CD4-positive, alpha-beta T cell (primary cell): Measurements from ENCODE around the gene TPCN2. TPM values are rescaled to one million over a fixed set of nuclear protein-coding genes. Genes with fewer than 3 reads are reported as not detected.

Experiments used
- ATAC-seq: fragments of 200-7000 bp; cut with Tn5 transposase; one replicate; pipeline ENCODE4 v1.10.0; 2022; ENCODE audit warnings: mild to moderate bottlenecking; ENCODE audit not compliant: poor library complexity
- CTCF ChIA-PET: fragments of 350-600 bp; sonication (Branson Sonifier 250); formaldehyde crosslinking; loops from one replicate; lab custom pipeline; 2021; ENCODE audit warnings: antibody characterized with exemption, inconsistent platforms; lab: Charles Lee
- POLR2A ChIA-PET: fragments of 350-600 bp; sonication (Branson Sonifier 250); formaldehyde crosslinking; loops from one replicate; lab custom pipeline; 2021; ENCODE audit warnings: antibody characterized with exemption, inconsistent platforms; lab: Charles Lee
- DNase-seq, 14 experiments: peaks; one replicate each; pipeline ENCODE4 v3.0.0-alpha.2; 2013 to 2020; ENCODE audit warnings: mixed read lengths in 2 of 14
- H3K27ac ChIP-seq, 2 donors: one replicate each; pipeline versions ENCODE4 v1.5.1 to v1.7.0; 2013; ENCODE audit warnings: low read length in 2 of 2, low read depth in 1 of 2, mild to moderate bottlenecking in 1 of 2
- H3K27me3 ChIP-seq, 2 experiments: 1 replicate in 1 of 2; 2 replicates in 1 of 2; pipeline versions ENCODE4 v1.6.1 to v1.7.0; 2013; ENCODE audit warnings: low read length in 2 of 2, control low read depth in 1 of 2, mild to moderate bottlenecking in 1 of 2, moderate library complexity in 1 of 2; ENCODE audit not compliant: insufficient read depth in 2 of 2, control insufficient read depth in 1 of 2
- H3K36me3 ChIP-seq: one replicate; pipeline ENCODE4 v1.6.1; 2013; ENCODE audit warnings: low read length, control low read depth; ENCODE audit not compliant: insufficient read depth
- H3K4me1 ChIP-seq: one replicate; pipeline ENCODE4 v1.6.1; 2013; ENCODE audit warnings: low read length, control low read depth; ENCODE audit not compliant: insufficient read depth
- H3K4me3 ChIP-seq: one replicate; pipeline ENCODE4 v1.5.1; 2013; ENCODE audit warnings: mild to moderate bottlenecking, low read length, moderate library complexity
- H3K9me3 ChIP-seq, 2 experiments: 1 replicate in 1 of 2; 2 replicates in 1 of 2; pipeline versions ENCODE4 v1.6.1 to v1.7.0; 2013; ENCODE audit warnings: low read length in 2 of 2, mild to moderate bottlenecking in 2 of 2, control low read depth in 1 of 2, moderate library complexity in 1 of 2; ENCODE audit not compliant: control insufficient read depth in 1 of 2, insufficient read depth in 1 of 2
- H3K27ac Mint-ChIP-seq: one replicate; pipeline ENCODE4 v1.8.0; 2020; ENCODE audit warnings: mixed read lengths
- H3K27me3 Mint-ChIP-seq: one replicate; pipeline ENCODE4 v1.8.0; 2021; ENCODE audit warnings: mixed read lengths
- H3K36me3 Mint-ChIP-seq: one replicate; pipeline ENCODE4 v1.8.0; 2021; ENCODE audit warnings: low read depth, mixed read lengths
- H3K4me1 Mint-ChIP-seq: one replicate; pipeline ENCODE4 v1.8.0; 2021; ENCODE audit warnings: low read depth, mixed read lengths
- H3K4me3 Mint-ChIP-seq: one replicate; pipeline ENCODE4 v1.8.0; 2020; ENCODE audit warnings: mild to moderate bottlenecking, mixed read lengths
- H3K9me3 Mint-ChIP-seq: one replicate; pipeline ENCODE4 v1.8.0; 2020; ENCODE audit warnings: mixed read lengths
- intact Hi-C, 2 experiments: fragments of 100-400 bp; cut with DNase I in 1 of 2; cut with micrococcal nuclease in 1 of 2; formaldehyde crosslinking; loops; one replicate each; pipeline versions ENCODE4 v1.15.1 to v1.9.0; 2023 to 2025; cut with DNase I, micrococcal nuclease
- total RNA-seq, 174 experiments: library from RNA in 2 of 174; stranded (reverse) in 2 of 174; gene quantifications; one replicate each; pipeline ENCODE4 v1.2.3 and lab custom pipeline; 2021 to 2026
- TF ChIP-seq, protein P1 (sequence below): fragments of 200-600 bp; IDR thresholded peaks from one replicate; pipeline ENCODE4 v1.8.0; 2022; ENCODE audit warnings: antibody characterized with exemption, mild to moderate bottlenecking

Gene TPCN2
- total RNA-seq, 2 experiments from 2014 or later: 10.2 to 11.5 TPM

DNA sequence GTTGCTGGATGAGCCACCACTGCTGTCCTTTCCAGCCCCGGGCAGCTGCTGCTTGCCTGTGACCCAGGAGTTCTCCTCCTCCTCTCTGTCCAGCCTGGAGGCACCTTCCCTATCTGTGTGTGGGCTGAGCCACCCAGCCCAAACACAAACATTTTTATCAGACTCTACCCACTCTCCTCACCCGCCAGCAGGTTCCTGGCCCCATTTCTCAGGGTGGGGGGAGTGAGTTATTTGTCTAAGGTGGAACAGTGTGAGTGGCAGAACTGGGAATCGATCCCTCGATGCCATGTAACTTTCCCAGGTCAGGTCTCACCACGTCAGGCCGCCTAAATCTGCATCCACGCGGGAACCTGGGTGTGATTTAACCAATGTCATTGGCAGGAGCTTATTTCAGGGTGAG lies 86.2 kb downstream of the TPCN2 start:
- ATAC-seq: no peak
- intact Hi-C loops: no loop called here
- TF ChIP-seq, protein P1, sequence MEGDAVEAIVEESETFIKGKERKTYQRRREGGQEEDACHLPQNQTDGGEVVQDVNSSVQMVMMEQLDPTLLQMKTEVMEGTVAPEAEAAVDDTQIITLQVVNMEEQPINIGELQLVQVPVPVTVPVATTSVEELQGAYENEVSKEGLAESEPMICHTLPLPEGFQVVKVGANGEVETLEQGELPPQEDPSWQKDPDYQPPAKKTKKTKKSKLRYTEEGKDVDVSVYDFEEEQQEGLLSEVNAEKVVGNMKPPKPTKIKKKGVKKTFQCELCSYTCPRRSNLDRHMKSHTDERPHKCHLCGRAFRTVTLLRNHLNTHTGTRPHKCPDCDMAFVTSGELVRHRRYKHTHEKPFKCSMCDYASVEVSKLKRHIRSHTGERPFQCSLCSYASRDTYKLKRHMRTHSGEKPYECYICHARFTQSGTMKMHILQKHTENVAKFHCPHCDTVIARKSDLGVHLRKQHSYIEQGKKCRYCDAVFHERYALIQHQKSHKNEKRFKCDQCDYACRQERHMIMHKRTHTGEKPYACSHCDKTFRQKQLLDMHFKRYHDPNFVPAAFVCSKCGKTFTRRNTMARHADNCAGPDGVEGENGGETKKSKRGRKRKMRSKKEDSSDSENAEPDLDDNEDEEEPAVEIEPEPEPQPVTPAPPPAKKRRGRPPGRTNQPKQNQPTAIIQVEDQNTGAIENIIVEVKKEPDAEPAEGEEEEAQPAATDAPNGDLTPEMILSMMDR: no peak
- H3K36me3 ChIP-seq: no peaks in the 10 kb centered on the region
- Mint-ChIP-seq H3K27me3 (no peaks in the 10 kb centered on the region), H3K9me3 (no peaks in the 10 kb centered on the region), H3K27ac (no peak overlapping the region), H3K36me3 (no peaks in the 10 kb centered on the region), H3K4me1 (peaks cover 20% of the 10 kb centered on the region), H3K4me3 (no peak overlapping the region)
- no peak for DNase-seq
- ChIA-PET CTCF (no interaction called here), POLR2A (no interaction called here)
- H3K4me1 ChIP-seq: peaks cover 23% of the 10 kb centered on the region
- no peak overlapping the region for H3K27ac ChIP-seq
- no peak overlapping the region for H3K4me3 ChIP-seq
- H3K27me3 ChIP-seq: no peaks in the 10 kb centered on the region
- peaks cover 0 to 4% of the 10 kb centered on the region in 2 experiments for H3K9me3 ChIP-seq

DNA sequence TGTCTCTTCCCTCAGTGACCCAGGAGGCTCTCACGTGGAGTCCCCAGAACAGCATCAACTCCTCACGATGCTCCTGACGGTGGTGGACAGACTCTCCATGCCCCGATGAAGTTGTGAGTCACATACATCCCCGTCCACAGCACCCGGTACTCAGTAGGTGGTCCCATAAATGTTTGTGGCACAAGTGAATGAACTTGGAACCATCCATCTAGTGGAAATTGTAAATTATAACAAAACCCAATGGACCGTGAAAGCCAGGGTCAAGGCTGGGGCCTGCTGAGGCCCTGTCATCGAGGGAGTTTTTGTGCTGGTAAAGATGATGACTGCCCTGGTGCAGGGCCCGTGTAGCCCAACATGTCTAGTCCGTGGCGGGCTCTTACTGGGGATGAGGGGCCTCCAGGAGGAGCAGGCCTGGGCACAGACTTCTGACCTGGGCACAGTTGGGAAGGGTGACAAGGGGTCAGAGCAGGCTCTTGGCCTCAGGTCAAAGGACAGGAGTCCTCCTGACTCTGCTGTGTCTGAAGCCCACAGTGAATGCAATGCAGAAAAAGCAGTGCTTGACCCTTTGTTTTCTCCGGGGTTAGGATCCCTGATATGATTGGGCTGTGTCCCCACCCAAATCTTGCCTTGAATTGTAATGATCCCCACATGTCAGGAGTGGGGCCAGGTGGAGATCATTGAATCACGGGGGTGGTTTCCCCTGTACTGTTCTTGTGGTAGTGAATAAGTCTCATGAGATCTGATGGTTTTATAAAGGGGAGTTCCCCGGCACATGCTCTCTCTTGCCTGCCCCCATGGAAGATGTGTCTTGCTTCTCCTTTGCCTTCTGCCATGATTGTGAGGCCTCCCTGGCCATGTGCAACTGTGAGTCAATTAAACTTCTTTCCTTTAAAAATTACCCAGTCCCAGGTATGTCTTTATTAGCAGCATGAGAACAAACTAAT lies 87.0 kb downstream of the TPCN2 start:
- no peaks in the 10 kb centered on the region for H3K36me3 Mint-ChIP-seq
- no peaks in the 10 kb centered on the region for H3K9me3 Mint-ChIP-seq
- TF ChIP-seq, protein P1: no peak
- intact Hi-C loops: no loop called here
- POLR2A ChIA-PET: no interaction called here
- CTCF ChIA-PET: no interaction called here
- H3K4me1 Mint-ChIP-seq: peaks cover 15% of the 10 kb centered on the region
- H3K36me3 ChIP-seq: no peaks in the 10 kb centered on the region
- H3K4me1 ChIP-seq: peaks cover 19% of the 10 kb centered on the region
- no peak overlapping the region for H3K27ac Mint-ChIP-seq
- peaks cover 0 to 4% of the 10 kb centered on the region in 2 experiments for H3K9me3 ChIP-seq
- H3K4me3 ChIP-seq: no peak overlapping the region
- ATAC-seq (no peak), DNase-seq (no peak)
- no peaks in the 10 kb centered on the region for H3K27me3 ChIP-seq
- H3K4me3 Mint-ChIP-seq: no peak overlapping the region
- no peak overlapping the region for H3K27ac ChIP-seq
- no peaks in the 10 kb centered on the region for H3K27me3 Mint-ChIP-seq

DNA sequence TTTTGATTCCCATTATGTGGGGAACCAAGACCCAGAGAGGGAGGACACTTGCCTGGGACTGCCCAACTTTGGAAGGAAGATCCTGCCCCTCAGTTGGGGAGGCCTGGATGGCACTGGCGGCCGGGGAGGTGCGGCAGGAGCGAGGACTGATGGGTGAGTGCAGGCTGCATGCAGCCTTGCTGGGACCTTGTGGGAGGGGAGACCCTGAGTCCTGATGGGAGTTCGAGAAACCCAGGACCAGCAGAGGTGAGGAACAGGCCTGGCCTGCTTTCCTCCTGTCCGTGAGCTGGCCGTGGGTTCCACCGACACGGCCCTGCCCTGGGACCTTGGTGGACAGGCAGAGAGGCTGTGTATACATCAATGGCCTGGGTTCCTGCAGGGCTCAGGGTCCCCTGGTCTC lies 87.7 kb downstream of the TPCN2 start:
- DNase-seq: no peak
- no peaks in the 10 kb centered on the region for H3K36me3 Mint-ChIP-seq
- Histone ChIP-seq H3K27ac (no peak overlapping the region), H3K36me3 (no peaks in the 10 kb centered on the region), H3K27me3 (no peaks in the 10 kb centered on the region), H3K4me1 (peaks cover 11% of the 10 kb centered on the region), H3K9me3 (peaks cover 0 to 4% of the 10 kb centered on the region in 2 experiments), H3K4me3 (no peak overlapping the region)
- peaks cover 10% of the 10 kb centered on the region for H3K4me1 Mint-ChIP-seq
- ChIA-PET POLR2A (no interaction called here), CTCF (no interaction called here)
- TF ChIP-seq, protein P1: no peak
- H3K27me3 Mint-ChIP-seq: no peaks in the 10 kb centered on the region
- no peak for ATAC-seq
- no peak overlapping the region for H3K4me3 Mint-ChIP-seq
- no peak overlapping the region for H3K27ac Mint-ChIP-seq
- H3K9me3 Mint-ChIP-seq: no peaks in the 10 kb centered on the region
- intact Hi-C loops: no loop called here
